ENCODE data around the gene MELTF. TPM values are rescaled to one million over a fixed set of nuclear protein-coding genes. Genes with fewer than 3 reads are reported as not detected.

MELTF gene
- total RNA-seq, 1 donor from 2014 or later: 5.8 TPM

- no peak for DNase-seq
Measured at GRCh38 chr3:196994056-196994455, 35.6 kb downstream of the MELTF start.

DNA sequence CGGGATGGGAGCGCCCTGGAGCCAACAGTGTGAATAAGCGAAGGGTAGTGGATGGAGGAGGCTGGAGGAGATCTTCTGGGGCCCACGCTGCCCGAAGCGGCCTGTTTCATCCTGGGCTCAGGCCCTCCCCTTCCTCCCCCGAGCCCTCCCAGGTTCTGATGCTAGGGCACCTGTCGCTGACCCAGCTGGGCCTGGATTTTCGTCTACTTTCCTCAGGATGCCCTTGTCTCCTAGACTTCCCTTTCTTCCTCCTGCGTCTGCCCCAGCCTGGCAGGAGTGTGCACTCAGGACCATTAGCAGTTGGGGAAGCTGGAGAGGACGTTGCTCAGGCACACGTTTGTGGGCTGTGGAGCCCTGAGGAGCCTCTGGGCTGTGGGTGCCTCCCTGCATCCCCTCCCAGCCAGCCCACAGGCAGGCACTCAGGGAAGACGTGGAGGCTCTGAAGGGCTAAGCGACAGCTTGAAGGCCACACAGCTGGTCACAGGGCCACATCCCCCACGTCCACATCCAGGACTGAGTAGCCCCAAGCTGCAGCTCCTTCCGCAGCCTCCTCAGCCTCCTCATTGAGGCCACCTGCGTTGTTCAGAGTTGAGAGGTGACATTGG lies 37.1 kb downstream of the MELTF start:
- DNase-seq: no peak

GRCh38 chr3:196991581-196992460 lies 37.8 kb downstream of the MELTF start:
- DNase-seq: no peak

DNA sequence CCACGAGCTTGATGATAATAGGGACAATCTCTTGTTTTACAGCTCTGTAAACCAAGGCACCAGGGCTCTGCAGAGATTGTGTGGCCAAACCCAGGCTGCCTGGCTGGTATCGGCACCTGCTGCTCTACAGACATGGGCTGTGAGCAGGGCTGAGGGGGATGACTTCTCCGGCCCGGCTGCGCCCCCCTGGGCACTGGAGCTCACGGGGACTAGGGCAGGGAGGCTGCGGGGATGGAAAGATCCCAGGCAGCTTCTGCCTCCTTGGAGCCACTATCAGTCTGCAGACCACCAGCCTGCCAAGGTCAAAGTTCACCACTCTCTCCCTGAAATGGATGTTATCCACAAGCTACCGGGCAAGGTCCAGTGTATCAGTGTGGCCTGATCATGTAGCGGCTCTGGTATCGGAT lies 39.0 kb downstream of the MELTF start:
- no peak for DNase-seq

GRCh38 chr3:196989721-196990262 lies 39.8 kb downstream of the MELTF start:
- no peak for DNase-seq

DNA sequence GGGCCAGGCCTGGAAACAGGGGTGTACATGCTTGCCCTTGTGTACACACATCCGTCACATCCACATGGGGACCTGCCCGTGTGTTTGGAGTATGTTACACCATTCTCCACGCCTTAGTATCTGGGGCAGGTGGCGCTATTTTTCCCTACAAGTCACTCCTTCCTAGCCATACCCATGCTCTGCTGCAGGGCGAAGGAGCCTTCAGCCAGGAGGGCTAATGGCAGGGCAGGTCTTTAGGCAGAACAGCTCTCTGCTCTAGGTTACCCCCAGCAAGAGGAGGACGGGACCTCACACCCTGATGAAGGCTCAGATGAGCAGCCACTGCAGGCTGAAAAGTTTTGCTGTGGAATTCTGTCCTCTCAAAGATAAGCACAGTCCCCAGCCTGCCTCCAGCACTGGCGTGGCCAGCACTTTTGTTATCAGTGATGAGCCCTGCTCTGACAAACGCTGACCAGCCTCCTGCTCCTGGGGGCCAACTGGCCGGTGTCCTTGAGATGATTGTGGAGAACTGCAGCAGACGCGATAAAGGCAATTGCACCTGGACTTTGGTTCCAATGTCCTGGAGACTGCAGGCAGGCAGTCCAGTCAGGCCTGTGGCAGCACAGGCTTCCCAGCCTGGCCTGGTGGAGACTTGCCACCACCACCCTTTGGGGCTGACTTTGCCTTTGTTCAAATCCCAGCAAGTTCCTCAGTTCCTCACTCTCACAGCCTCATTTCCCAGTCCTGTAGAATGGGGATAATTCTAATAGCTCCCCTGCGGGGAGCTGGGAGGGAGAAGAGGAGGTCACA lies 41.2 kb downstream of the MELTF start:
- DNase-seq: no peak

- DNase-seq: no peak
Measured at GRCh38 chr3:196987022-196987421, 42.6 kb downstream of the MELTF start.

GRCh38 chr3:196985954-196986885 lies 43.4 kb downstream of the MELTF start:
- no peak for DNase-seq

- DNase-seq: no peak
Measured at GRCh38 chr3:196985298-196985697, 44.3 kb downstream of the MELTF start.

GRCh38 chr3:196983186-196983585 lies 46.4 kb downstream of the MELTF start:
- DNase-seq: no peak

GRCh38 chr3:196981657-196982056 lies 48.0 kb downstream of the MELTF start:
- no peak for DNase-seq

- DNase-seq: no peak
Measured at GRCh38 chr3:196979545-196979944, 50.1 kb downstream of the MELTF start.

GRCh38 chr3:196976941-196977340 lies 52.7 kb downstream of the MELTF start:
- DNase-seq: no peak

- DNase-seq: no peak
Measured at GRCh38 chr3:196975349-196975748, 54.3 kb downstream of the MELTF start.

- no peak for DNase-seq
Measured at GRCh38 chr3:196974661-196975060, 55.0 kb downstream of the MELTF start.

- DNase-seq: no peak
Measured at GRCh38 chr3:196971094-196971698, 58.4 kb downstream of the MELTF start.

GRCh38 chr3:196970547-196971093 lies 59.0 kb downstream of the MELTF start:
- no peak for DNase-seq

- DNase-seq: no peak
Measured at GRCh38 chr3:196969660-196970546, 59.7 kb downstream of the MELTF start.

- DNase-seq: no peak
Measured at GRCh38 chr3:196969134-196969659, 60.4 kb downstream of the MELTF start.

All from skin of body (tissue), 2 donors.